ENCODE data around the gene JUND. TPM values are rescaled to one million over a fixed set of nuclear protein-coding genes. Genes with fewer than 3 reads are reported as not detected.

JUND gene
- total and polyA plus RNA-seq, 2 experiments from 2014 or later, result 40.0 to 181 TPM

DNA sequence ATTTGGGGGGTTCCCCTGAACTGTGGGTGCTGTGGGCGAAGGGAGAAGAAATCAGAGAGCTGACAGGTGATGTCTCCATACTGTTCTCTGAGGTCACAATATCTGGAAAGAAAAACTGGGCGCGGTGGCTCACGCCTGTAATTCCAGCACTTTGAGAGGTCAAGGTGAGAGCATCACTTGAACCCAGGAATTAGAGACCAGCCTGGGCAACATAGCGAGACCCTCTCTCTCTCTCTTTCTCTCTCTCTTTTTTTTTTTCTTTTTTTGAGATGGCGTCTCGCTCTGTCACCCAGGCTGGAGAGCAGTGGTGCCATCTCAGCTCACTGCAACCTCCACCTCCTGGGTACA lies 29.1 kb downstream of the JUND start:
- Histone ChIP-seq H3K79me2 (replicated peaks; ENCODE audit: insufficient read depth) (no peaks in the 10 kb centered on the region), H4K20me1 (replicated peaks; ENCODE audit: insufficient read depth) (no peaks in the 10 kb centered on the region), H2AFZ (peak overlapping the region; percentile 80; the same call in 1 of the 2 replicates), H3F3A (replicated peaks; ENCODE audit: low read depth) (peaks cover 7% of the 10 kb centered on the region), H3K4me3 (no peak overlapping the region), H3K27me3 (ENCODE audit: insufficient read depth) (no peaks in the 10 kb centered on the region), H3K36me3 (ENCODE audit: insufficient read depth) (no peaks in the 10 kb centered on the region), H3K4me1 (ENCODE audit: insufficient read depth) (peaks cover 12% of the 10 kb centered on the region; the same call in 1 of the 2 replicates), H3K4me2 (no peak overlapping the region), H3K9me2 (ENCODE audit: insufficient read depth) (no peaks in the 10 kb centered on the region), H3K27ac (ENCODE audit: low read depth) (no peak overlapping the region)
- no peaks in the 10 kb centered on the region; the same call in 2 of the 3 replicates for H3K9me3 Mint-ChIP-seq
- H3K27me3 Mint-ChIP-seq (ENCODE audit: insufficient read depth, low read depth, poor library complexity), result peaks cover 11% of the 10 kb centered on the region
- H3K27ac Mint-ChIP-seq, result no peak overlapping the region
- ATAC-seq (no peak), DNase-seq (ENCODE audit: low spot score) (no peak)
- TF ChIP-seq ZNF331 (CRISPR knock-in tag; IDR thresholded peaks at IDR 0.05; ENCODE audit: low read depth), result no peak
- TF ChIP-seq, protein P1, sequence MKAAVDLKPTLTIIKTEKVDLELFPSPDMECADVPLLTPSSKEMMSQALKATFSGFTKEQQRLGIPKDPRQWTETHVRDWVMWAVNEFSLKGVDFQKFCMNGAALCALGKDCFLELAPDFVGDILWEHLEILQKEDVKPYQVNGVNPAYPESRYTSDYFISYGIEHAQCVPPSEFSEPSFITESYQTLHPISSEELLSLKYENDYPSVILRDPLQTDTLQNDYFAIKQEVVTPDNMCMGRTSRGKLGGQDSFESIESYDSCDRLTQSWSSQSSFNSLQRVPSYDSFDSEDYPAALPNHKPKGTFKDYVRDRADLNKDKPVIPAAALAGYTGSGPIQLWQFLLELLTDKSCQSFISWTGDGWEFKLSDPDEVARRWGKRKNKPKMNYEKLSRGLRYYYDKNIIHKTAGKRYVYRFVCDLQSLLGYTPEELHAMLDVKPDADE (IDR thresholded peaks at IDR 0.05), result no peak
- TF ChIP-seq, protein P2, sequence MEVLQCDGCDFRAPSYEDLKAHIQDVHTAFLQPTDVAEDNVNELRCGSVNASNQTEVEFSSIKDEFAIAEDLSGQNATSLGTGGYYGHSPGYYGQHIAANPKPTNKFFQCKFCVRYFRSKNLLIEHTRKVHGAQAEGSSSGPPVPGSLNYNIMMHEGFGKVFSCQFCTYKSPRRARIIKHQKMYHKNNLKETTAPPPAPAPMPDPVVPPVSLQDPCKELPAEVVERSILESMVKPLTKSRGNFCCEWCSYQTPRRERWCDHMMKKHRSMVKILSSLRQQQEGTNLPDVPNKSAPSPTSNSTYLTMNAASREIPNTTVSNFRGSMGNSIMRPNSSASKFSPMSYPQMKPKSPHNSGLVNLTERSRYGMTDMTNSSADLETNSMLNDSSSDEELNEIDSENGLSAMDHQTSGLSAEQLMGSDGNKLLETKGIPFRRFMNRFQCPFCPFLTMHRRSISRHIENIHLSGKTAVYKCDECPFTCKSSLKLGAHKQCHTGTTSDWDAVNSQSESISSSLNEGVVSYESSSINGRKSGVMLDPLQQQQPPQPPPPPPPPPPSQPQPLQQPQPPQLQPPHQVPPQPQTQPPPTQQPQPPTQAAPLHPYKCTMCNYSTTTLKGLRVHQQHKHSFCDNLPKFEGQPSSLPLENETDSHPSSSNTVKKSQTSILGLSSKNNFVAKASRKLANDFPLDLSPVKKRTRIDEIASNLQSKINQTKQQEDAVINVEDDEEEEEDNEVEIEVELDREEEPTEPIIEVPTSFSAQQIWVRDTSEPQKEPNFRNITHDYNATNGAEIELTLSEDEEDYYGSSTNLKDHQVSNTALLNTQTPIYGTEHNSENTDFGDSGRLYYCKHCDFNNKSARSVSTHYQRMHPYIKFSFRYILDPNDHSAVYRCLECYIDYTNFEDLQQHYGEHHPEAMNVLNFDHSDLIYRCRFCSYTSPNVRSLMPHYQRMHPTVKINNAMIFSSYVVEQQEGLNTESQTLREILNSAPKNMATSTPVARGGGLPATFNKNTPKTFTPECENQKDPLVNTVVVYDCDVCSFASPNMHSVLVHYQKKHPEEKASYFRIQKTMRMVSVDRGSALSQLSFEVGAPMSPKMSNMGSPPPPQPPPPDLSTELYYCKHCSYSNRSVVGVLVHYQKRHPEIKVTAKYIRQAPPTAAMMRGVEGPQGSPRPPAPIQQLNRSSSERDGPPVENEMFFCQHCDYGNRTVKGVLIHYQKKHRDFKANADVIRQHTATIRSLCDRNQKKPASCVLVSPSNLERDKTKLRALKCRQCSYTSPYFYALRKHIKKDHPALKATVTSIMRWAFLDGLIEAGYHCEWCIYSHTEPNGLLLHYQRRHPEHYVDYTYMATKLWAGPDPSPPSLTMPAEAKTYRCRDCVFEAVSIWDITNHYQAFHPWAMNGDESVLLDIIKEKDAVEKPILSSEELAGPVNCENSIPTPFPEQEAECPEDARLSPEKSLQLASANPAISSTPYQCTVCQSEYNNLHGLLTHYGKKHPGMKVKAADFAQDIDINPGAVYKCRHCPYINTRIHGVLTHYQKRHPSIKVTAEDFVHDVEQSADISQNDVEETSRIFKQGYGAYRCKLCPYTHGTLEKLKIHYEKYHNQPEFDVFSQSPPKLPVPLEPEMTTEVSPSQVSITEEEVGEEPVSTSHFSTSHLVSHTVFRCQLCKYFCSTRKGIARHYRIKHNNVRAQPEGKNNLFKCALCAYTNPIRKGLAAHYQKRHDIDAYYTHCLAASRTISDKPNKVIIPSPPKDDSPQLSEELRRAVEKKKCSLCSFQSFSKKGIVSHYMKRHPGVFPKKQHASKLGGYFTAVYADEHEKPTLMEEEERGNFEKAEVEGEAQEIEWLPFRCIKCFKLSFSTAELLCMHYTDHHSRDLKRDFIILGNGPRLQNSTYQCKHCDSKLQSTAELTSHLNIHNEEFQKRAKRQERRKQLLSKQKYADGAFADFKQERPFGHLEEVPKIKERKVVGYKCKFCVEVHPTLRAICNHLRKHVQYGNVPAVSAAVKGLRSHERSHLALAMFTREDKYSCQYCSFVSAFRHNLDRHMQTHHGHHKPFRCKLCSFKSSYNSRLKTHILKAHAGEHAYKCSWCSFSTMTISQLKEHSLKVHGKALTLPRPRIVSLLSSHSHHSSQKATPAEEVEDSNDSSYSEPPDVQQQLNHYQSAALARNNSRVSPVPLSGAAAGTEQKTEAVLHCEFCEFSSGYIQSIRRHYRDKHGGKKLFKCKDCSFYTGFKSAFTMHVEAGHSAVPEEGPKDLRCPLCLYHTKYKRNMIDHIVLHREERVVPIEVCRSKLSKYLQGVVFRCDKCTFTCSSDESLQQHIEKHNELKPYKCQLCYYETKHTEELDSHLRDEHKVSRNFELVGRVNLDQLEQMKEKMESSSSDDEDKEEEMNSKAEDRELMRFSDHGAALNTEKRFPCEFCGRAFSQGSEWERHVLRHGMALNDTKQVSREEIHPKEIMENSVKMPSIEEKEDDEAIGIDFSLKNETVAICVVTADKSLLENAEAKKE (CRISPR knock-in tag; IDR thresholded peaks at IDR 0.05), result no peak
- TF ChIP-seq STAT1 (IDR thresholded peaks at IDR 0.05; ENCODE audit: unreplicated experiment), result no peak
- TF ChIP-seq NANOG (IDR thresholded peaks at IDR 0.05; ENCODE audit: borderline replicate concordance), result no peak
- TF ChIP-seq REST (IDR thresholded peaks at IDR 0.05; ENCODE audit: unreplicated experiment), result no peak
- no peak for TF ChIP-seq CREB1 (CRISPR knock-in tag; IDR thresholded peaks at IDR 0.05; ENCODE audit: low read depth)
- no peak for TF ChIP-seq JUNB (IDR thresholded peaks at IDR 0.05; ENCODE audit: unreplicated experiment)
- TF ChIP-seq CTCF (conservative IDR thresholded peaks at IDR 0.05; ENCODE audit: low read depth in 2 of 2), result no peak
- no peak for TF ChIP-seq EZH2 (IDR thresholded peaks at IDR 0.05; ENCODE audit: low read depth, unreplicated experiment)
- no peak for TF ChIP-seq POLR2AphosphoS5 (IDR thresholded peaks at IDR 0.05; ENCODE audit: low read depth)
- TF ChIP-seq EZH2phosphoT487 (IDR thresholded peaks at IDR 0.05; ENCODE audit: unreplicated experiment), result no peak
- TF ChIP-seq ZNF114 (CRISPR knock-in tag; IDR thresholded peaks at IDR 0.05), result no peak
- peaks cover 10% of the 10 kb centered on the region for H3K4me1 Mint-ChIP-seq
- no peak overlapping the region; the same call in 2 of the 3 replicates for H3K4me3 Mint-ChIP-seq
- no peaks in the 10 kb centered on the region for H3K36me3 Mint-ChIP-seq (ENCODE audit: low read depth)
